ENCODE data around the gene C2CD4A.
"Not testable (repeated sequence)": the region's sequence is repeated elsewhere in the genome, so short reads cannot be mapped to it uniquely, and the experiment has no call there.

The C2CD4A gene, protein sequence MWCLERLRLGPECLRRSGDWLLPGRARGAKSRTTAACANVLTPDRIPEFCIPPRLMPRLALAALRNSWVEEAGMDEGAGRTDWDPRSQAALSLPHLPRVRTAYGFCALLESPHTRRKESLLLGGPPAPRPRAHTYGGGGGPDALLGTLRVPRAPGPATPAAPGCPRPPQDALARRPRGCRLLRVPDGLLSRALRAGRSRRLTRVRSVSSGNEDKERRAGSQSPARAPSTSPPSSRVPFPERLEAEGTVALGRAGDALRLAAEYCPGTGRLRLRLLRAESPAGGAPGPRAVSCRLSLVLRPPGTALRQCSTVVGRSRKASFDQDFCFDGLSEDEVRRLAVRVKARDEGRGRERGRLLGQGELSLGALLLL

DNA sequence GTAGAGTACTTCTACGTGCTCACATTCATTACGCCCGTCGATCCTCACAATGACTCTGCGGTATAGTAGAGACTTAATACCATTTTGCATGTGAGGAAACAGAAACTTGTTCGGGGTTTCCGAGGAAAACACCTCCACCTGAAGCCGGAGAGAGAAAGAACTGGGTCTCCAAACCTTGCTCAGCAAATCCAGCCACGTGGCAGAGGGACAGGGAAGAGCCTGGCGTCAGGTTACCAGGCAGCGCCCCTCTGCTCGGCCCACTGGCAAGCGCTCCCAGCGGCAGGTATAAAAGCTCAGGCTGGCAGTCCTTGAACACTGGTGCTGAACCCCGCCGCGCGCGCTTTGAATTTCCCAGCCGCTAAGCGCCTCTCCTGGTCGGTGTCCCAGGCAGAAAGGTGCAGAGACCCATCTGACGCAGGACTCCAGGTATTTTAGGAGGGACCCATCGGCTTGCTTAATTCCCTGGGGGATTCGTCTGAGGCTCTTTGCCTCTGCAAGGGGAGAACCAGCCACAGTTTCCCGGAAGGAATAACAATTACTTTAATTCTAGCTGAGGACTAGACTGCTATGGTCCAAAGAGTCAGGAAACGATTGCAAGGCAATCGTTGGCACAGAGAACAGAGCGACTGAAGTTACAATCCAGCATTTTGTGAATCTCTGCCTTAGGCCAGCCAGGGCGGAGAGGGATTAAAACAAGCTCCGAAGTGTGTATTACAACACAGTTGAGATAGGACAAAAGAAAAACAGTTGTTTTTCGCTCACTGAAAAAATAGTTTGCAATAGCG, at the start of gene C2CD4A:
TSS of gene C2CD4A (plus strand) at position 315 of the 785 bp plus-strand sequence. CDS start 637 bp downstream, outside the sequence.
- DNase-seq: peak; percentile 74

DNA sequence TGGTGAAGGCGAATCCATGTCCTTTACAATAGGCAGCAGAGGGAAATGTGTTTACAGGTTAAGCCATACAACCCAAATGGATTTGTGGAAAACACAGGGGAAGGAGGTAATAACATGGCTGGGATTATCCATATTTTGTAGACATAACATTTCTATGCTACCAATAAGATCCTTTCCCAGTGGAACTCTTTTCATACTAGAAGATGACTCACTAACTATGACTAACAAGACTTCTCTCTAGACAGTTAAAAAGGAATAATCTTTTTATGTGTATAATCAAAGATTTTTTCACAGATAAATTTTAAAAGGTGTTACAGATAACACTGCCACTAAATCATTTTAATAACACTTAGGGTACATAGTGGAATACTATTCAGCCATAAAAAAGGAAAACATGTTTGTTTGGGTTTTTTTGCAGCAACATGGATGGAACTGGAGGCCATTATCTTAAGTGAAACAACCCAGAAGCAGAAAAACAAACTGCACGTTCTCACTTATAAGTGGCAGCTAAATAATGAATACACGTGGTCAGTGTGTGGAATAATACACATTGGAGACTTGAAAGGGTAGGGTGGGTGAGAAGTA, 46.1 kb upstream of the C2CD4A start:
- no peak for DNase-seq

DNA sequence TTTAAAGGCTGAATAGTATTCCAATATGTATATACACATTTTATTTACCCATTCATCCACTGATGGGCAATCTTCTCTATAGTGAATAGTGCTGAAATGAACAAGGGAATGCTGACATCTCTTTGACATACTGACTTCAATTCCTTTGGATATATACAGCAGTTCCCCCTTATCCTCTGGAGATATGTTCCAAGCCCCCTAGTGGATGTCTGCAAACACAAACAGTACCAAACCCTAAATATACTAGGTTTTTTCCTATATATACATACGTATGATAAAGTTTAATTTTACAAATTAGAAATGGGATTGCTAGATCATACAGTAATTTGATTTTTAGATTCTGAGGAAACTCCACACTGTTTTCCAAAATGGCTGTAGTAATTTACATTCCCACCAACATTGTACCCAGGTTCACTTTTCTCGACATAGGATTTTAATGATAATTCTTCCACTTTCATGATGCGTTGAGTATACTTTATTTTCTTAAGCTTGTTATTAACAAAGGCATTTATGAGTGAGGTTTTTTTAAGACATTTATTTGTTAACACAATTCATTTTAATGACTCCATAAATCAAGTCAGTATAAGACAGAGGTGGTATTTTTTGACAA, 44.7 kb upstream of the C2CD4A start:
- no peak for DNase-seq

DNA sequence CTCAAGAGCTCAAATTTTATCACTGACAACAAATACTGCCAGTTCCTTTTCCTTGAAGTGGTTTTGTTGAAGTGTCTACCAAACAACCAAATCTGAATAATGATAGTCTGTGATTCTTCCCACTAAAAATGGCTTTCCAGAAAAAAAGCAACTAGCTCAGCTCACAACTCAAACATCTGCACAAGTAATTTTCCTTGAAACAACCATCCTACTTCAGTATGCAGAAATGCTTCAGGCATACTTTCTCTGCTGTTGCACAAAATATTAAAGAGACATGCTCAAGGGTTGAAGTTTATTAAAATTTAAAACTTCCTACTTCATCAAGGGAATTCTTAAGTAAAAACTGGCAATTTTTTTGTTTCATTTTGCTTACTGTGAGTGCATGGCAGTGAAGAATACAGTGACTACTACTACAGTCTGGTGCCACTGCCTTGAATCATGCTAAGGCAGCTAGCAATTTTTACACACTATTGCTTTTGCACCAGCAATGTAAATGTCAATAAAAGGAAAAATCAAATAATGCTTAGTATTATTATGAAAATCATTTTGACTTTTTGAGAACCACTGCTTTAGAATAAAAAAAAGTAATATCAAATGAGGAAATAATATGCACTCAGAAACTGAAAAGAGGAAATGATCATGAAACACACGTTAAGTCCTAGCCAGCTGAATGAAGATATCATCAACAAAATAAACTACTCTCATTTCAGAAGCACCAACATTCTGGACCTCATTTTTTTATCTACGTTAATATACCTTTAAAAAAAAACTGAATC, 40.1 kb upstream of the C2CD4A start:
- no peak for DNase-seq

DNA sequence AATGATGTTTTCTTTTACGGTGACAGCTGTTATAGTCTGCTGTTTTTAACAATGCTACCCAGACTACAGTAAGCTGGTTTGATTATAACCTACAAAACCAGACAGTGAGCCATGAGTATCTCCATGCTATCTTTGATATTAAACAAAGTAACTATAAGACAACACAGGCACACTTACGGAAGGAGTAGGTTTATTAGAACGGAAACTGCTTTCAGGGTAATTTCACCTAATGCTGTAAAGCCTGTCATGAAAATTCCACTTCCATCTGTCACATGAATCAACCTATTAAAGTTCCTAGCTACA, 39.6 kb upstream of the C2CD4A start:
- no peak for DNase-seq

DNA sequence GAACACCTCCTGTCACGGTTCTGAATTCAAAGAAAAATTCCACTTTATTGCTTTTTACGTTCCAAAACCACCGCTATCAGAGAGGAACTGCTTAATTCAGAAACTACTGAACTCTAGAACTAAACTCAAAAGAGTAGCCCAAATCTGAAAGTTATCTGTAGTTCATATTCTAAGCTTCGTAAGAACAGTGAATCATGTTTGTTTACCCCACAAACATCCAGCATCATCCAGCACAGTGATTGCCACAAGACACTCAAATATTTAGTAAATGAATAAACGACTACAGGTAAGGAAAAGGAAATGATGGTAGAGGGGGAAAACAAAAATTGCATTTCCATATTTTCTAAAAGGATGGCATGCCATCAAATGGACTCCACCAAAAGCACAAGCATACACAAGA, 38.9 kb upstream of the C2CD4A start:
- no peak for DNase-seq

DNA sequence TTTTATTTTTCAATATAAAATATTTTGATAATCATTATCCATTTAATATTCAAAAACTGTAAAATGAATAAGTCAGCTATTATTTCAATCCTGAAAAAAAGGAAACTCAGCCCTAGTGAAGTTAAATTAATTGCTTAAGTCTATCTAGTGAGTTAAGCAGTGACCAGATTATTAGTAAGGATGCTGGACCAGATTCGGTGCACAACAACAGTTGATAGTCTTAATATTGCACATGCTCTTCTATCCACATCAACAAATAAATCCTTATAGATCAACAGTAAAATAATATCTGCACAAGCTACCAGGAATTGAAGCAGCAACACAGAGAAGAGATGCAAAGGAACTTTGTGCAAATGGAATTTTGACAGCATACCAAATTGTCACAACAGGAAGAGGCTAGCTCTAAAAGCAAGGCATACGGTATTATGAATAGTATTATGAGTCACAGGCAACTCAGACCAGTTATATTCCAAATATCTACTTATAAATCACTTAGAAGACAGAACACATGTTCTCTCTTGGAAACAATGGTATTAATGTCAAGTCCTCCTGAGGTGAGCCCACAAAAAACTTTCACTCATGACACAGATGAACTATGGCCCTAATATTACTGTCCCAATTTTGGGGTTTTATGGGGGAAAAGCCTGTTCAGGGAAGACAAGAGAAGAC, 31.4 kb upstream of the C2CD4A start:
- no peak for DNase-seq

DNA sequence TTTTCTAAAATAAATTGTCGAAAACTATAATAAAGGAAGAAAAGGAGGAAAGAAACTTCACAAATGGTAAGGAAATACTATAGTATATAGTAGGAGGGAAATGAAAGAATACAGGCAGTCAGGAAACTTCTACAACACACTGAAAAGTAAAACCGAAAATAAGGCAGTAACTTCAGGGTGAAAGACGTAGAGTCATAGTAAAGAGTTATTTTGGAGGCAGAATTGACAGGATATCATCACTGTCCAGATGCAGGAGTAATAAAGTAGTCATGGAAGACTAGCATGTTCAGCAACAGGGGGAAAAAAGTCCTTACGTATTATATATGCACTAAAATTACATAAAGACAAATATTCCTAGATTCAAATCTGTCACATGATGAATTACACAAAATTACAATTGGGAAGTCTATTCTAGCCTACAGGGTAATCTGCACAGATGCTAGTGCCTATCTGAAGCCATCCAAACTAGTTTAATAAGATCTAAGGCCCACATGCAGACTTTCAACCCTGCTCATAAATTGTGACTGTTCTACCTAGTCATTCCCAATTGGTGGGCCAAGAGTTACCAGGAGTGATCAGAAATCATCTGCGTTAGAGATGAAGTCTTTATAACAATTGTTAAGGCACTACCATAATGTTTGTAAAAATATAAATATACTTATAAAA, 20.6 kb upstream of the C2CD4A start:
- no peak for DNase-seq

DNA sequence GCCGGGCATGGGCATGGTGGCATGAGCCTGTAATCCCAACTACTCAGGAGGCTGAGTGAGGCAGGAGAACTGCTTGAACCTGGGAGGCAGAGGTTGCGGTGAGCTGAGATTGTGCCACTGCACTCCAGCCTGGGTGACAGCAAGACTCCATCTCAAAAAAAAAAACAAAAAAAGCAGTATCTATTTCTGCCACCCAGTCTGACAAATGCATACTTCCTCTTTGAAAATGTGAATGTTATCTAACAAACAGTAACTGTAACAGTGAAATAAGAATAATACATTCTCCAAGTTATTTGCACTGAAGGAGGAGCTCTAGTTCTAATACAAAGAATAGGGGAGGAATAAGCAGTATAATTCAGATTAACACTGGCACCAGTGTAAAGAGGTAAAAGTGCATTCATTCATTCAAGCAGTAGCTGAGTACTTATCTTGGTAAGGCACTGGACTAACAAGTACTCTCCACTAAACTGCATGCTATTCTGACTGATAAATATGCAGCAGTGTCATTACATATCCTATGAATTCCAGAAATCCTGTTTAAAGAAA, 19.4 kb upstream of the C2CD4A start:
- DNase-seq: no peak

DNA sequence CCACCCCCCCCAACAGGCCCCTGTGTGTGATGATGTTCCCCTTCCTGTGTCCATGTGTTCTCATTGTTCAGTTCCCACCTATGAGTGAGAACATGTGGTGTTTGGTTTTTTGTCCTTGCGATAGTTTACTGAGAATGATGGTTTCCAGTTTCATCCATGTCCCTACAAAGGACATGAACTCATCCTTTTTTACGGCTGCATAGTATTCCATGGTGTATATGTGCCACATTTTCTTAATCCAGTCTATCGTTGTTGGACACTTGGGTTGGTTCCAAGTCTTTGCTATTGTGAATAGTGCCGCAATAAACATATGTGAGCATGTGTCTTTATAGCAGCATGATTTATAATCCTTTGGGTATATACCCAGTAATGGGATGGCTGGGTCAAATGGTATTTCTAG, 18.5 kb upstream of the C2CD4A start:
- not testable (repeated sequence) for DNase-seq

DNA sequence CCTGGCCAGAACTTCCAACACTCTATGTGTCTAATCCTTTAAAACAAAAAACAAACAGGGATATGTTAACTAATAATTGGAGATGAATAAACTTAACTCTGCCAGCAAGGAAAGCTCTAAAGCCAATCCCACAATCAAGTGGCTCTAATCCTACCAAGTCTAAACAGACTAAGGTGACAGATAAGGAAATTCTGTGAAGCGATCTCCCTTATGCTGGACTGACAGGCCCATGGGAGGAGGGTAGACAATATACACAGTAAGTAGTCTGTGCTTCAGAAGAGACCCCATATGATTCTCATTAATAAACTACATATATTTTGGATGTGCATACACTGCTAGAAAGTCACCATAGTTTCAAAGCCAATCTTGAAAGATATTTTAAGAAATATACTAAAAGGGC, 16.7 kb upstream of the C2CD4A start:
- no peak for DNase-seq

DNA sequence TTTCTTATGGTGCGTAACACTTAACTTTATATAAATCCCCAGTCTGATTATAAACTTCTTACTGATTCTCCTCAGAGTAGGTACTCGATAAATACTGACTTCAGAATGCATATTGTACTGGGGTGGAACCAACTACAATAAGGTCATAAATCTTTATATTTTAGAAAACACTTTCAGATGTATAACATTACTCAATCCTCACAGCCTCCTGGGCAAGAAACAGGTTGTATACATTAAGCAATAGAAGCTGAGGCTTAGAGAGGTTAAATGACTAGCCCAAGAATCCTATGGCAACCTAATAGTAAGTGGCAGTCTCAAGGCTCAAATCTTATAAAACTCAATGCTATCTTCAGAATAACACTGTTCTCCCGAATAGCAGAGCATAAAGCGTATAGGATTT, 15.6 kb upstream of the C2CD4A start:
- no peak for DNase-seq

DNA sequence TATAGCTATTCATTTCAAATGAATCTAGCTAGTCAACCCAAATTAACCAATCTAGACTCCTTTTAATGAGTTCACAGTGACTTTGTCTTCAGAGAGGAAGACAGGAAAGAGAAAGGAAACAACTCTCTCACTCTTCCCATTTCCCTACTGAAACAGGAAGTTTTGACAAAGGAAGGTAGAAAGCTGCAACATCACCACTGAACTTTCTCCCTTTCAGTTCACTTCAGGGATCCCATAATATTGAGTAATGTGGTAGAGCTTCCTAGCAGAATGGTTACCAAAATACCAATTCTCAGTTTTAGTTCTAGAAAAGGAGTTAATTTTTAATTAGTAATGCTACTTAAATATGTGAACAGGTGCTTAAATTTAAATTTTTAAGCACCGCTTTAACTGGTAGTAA, 14.1 kb upstream of the C2CD4A start:
- DNase-seq: no peak

DNA sequence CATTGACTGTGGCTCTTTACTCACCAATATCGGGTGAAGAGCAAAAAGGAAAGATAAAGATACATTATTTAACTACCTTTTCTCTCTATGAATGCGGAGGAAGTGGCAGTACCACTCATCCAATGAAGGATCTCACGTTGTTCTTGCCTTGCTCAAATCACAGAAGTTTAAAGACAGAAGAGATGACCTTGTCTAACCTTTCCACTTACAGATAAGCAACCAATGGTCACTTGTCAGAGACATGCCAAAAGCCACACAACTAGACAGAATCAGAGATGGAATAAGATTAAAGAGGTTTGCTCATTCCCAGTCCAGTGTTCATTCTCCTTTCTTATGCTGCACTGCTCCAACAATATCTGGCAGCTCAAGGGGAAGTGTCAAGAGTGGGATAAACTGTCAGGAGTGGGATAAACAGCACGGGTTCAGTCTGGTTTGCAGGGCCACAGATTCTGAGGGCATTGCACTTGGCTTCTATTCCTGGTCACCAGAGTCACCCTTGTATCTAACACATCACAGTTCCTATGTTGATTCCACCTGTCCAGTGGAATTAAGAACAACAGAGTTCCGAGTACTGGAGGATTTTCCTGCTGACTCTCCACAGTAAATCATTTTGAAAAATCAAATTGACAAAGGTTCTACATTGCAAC, 13.2 kb upstream of the C2CD4A start:
- no peak for DNase-seq

DNA sequence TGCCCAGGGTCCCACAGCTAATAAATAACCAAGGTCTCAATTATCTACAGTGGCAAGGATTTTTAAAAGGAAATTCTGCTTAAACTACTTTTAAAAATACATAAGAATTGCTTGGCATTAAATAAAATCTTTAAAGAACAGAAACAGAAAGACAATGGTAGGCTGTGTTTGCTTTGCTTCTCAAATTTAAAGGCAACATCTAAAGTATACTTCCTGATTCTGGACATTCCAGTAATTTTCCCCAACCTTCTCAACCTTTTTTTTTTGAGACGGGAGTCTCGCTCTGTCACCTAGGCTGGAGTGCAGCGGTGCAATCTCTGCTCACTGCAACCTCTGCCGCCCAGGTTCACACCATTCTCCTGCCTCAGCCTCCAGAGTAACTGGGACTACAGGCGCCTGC, 11.8 kb upstream of the C2CD4A start:
- DNase-seq: no peak

DNA sequence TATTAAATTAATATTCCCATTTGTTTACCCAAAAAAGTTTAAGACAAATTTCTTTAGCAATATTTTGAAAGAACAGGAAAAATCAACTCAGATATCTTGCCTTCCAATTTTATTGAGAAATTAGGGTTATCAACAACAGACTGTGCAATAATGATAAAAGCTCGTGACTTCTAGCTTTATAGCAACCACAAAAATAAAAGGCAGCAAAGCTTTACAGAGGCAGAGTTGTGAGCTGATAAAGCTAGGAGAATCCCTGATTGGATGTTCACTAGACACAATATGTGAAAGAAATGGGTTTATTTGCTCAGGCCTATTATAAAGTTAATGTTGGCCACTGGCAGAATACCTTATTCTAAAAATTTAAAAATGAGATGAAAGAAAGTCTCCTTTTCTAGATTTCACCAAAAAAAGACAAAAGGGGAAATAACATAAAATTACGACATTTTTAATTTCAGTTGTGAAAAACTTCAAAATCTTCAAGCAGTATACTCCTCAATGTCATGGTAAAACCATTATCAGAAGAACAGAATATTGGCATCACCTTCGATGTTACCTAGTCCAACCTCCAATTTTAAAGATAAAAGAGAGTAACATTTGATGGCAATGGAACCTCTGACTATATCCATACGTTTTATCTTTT, 9.3 kb upstream of the C2CD4A start:
- no peak for DNase-seq

DNA sequence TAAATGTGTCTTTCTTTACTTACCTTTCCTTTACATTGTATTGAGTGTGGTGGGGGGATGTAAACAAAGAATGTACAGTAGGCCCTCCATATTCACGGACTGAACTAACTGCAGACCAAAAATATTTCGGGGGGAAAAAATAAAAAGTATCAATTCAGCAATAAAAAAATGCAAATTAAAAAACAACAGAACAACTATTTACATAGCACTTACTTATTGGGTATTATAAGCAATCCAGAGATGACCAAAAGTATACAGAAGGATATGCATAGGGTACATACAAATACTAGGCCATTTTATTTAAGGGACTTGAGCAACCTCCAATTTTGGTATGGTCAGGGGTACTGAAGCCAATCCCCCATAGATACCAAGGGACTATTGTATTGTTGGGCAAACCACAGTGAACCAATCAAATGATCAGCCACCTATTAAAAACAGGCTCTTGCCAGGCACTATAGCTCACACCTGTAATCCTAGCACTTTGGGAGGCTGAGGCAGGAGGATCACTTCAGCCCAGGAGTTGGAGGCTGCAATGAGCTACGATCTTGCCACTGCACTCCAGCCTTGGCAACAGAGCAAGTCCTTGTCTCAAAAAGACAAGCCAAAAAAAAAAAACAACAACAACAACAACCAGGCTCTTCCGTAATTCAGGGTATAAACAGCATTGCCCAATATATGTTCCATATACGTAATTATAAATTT, 8.3 kb upstream of the C2CD4A start:
- no peak for DNase-seq

DNA sequence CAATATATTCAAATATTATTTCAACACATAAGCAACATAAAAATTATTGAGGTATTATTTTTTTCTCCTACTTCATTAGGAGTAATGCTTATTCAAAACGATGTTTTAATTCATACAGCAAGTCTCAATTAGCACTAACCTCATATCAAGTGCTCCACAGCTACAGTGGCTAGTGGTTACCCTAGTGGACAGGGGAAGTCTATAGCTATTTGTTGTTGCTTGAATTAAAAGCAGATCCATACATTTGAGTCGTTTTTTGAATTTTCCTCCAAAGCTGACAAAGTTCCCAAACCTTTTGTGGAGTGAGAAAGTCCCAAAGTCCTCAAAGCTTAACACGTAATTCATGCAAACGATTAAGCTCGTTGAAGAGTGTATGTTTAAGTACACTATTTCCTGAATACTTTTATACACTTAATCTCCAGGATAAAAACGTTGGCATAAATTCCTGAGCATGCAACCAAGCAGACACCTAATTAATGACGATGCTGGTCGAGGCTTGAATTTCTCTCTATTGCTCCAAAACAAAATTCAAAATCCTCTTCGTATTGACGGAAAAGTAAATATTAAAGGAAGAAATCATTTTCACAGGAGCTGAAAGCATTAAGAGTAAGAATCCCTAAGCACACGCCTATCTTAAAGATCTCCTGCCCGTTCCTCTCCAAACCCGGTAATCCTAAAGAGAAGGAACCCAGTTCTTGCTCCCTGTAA, 7.5 kb upstream of the C2CD4A start:
- DNase-seq: no peak

DNA sequence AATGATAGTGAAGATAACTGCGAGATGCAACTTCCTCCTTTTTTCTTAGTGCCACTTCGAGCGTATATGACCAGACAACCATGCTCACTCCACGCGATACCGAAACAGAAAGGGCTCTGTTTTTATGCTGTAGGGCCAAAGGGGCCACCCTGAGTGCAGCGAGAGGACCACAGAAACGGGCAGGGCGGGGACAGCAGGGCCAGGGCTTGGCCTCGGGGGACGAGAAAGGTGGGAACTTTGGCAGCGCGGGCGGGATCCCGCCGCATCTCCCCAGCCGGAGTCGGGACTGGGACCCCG, 7.0 kb upstream of the C2CD4A start:
- no peak for DNase-seq

All from right hindlimb (tissue), 1 donor.